ENCODE data around the gene TMEM129.
"Not testable (repeated sequence)": the region's sequence is repeated elsewhere in the genome, so short reads cannot be mapped to it uniquely, and the experiment has no call there.

TMEM129 gene

GRCh38 chr4:1685235-1686150 is 35.6 kb downstream of the TMEM129 start:
- no peak overlapping the region for H3K4me3 Mint-ChIP-seq

GRCh38 chr4:1684506-1685234 is 36.5 kb downstream of the TMEM129 start:
- no peaks in the 10 kb centered on the region for H3K9me3 Mint-ChIP-seq
- peaks cover 3% of the 10 kb centered on the region for H3K27me3 Mint-ChIP-seq
- peaks cover 8% of the 10 kb centered on the region for H3K36me3 Mint-ChIP-seq (ENCODE audit: low read depth)
- H3K4me3 Mint-ChIP-seq: peak overlapping the region; percentile 51
- H3K27ac Mint-ChIP-seq: no peak overlapping the region
- peaks cover 13% of the 10 kb centered on the region for H3K4me1 Mint-ChIP-seq (ENCODE audit: low read depth)

More at GRCh38 chr4:1685235-1686150, 35.6 kb downstream of the TMEM129 start:
- peaks cover 13% of the 10 kb centered on the region for H3K4me1 Mint-ChIP-seq (ENCODE audit: low read depth)
- no peaks in the 10 kb centered on the region for H3K9me3 Mint-ChIP-seq
- H3K27ac Mint-ChIP-seq: no peak overlapping the region
- peaks cover 3% of the 10 kb centered on the region for H3K27me3 Mint-ChIP-seq
- H3K36me3 Mint-ChIP-seq (ENCODE audit: low read depth): peaks cover 12% of the 10 kb centered on the region

GRCh38 chr4:1683736-1684505 is 37.2 kb downstream of the TMEM129 start, which contains the start of gene FAM53A:
Gene FAM53A, minus strand, starts transcription at chr4:1684313. Its CDS starts 15,572 bp downstream, at chr4:1668741.
- H3K27ac Mint-ChIP-seq: peak within 1 kb of the TSS; percentile 79
- H3K9me3 Mint-ChIP-seq: no peaks in the 10 kb centered on the region
- H3K27me3 Mint-ChIP-seq: peaks cover 3% of the 10 kb centered on the region
- H3K36me3 Mint-ChIP-seq (ENCODE audit: low read depth): peaks cover 2% of the 10 kb centered on the region
- peak within 1 kb of the TSS; percentile 82 for H3K4me3 Mint-ChIP-seq
- H3K4me1 Mint-ChIP-seq (ENCODE audit: low read depth): peaks cover 13% of the 10 kb centered on the region

- Mint-ChIP-seq H3K4me1 (ENCODE audit: low read depth) (peaks cover 13% of the 10 kb centered on the region), H3K9me3 (no peaks in the 10 kb centered on the region), H3K27ac (peak overlapping the region; percentile 79), H3K36me3 (ENCODE audit: low read depth) (no peaks in the 10 kb centered on the region), H3K4me3 (peak overlapping the region; percentile 82), H3K27me3 (peaks cover 3% of the 10 kb centered on the region)
Measured at GRCh38 chr4:1683261-1683735, 37.8 kb downstream of the TMEM129 start.

GRCh38 chr4:1682860-1683259 is 38.3 kb downstream of the TMEM129 start:
- no peaks in the 10 kb centered on the region for H3K9me3 Mint-ChIP-seq
- no peaks in the 10 kb centered on the region for H3K36me3 Mint-ChIP-seq (ENCODE audit: low read depth)
- peak overlapping the region; percentile 82 for H3K4me3 Mint-ChIP-seq
- H3K4me1 Mint-ChIP-seq (ENCODE audit: low read depth): peaks cover 13% of the 10 kb centered on the region
- peaks cover 3% of the 10 kb centered on the region for H3K27me3 Mint-ChIP-seq
- H3K27ac Mint-ChIP-seq: peak overlapping the region; percentile 79

GRCh38 chr4:1678244-1678643 is 42.9 kb downstream of the TMEM129 start:
- H3K27ac Mint-ChIP-seq: no peak overlapping the region
- H3K4me3 Mint-ChIP-seq: no peak overlapping the region
- H3K4me1 Mint-ChIP-seq (ENCODE audit: low read depth): peaks cover 9% of the 10 kb centered on the region
- no peaks in the 10 kb centered on the region for H3K36me3 Mint-ChIP-seq (ENCODE audit: low read depth)
- no peaks in the 10 kb centered on the region for H3K9me3 Mint-ChIP-seq
- H3K27me3 Mint-ChIP-seq: peaks cover 1% of the 10 kb centered on the region

- no peaks in the 10 kb centered on the region for H3K27me3 Mint-ChIP-seq
Measured at GRCh38 chr4:1676605-1677525, 44.3 kb downstream of the TMEM129 start.

GRCh38 chr4:1675802-1676137 is 45.4 kb downstream of the TMEM129 start:
- Mint-ChIP-seq H3K9me3 (no peaks in the 10 kb centered on the region), H3K36me3 (ENCODE audit: low read depth) (no peaks in the 10 kb centered on the region), H3K4me1 (ENCODE audit: low read depth) (no peaks in the 10 kb centered on the region), H3K4me3 (no peak overlapping the region), H3K27me3 (no peaks in the 10 kb centered on the region), H3K27ac (no peak overlapping the region)

More at GRCh38 chr4:1676605-1677525, 44.3 kb downstream of the TMEM129 start:
- Mint-ChIP-seq H3K36me3 (ENCODE audit: low read depth) (no peaks in the 10 kb centered on the region), H3K27ac (no peak overlapping the region), H3K9me3 (no peaks in the 10 kb centered on the region), H3K4me3 (no peak overlapping the region), H3K4me1 (ENCODE audit: low read depth) (no peaks in the 10 kb centered on the region)

- H3K4me1 Mint-ChIP-seq (ENCODE audit: low read depth): no peaks in the 10 kb centered on the region
Measured at GRCh38 chr4:1675136-1675801, 45.9 kb downstream of the TMEM129 start.

GRCh38 chr4:1674682-1675081 is 46.4 kb downstream of the TMEM129 start:
- H3K27me3 Mint-ChIP-seq: no peaks in the 10 kb centered on the region
- H3K4me3 Mint-ChIP-seq: no peak overlapping the region
- no peaks in the 10 kb centered on the region for H3K9me3 Mint-ChIP-seq
- no peaks in the 10 kb centered on the region for H3K4me1 Mint-ChIP-seq (ENCODE audit: low read depth)
- no peak overlapping the region for H3K27ac Mint-ChIP-seq
- no peaks in the 10 kb centered on the region for H3K36me3 Mint-ChIP-seq (ENCODE audit: low read depth)

More at GRCh38 chr4:1675136-1675801, 45.9 kb downstream of the TMEM129 start:
- H3K4me3 Mint-ChIP-seq: no peak overlapping the region
- no peaks in the 10 kb centered on the region for H3K27me3 Mint-ChIP-seq
- no peak overlapping the region for H3K27ac Mint-ChIP-seq
- no peaks in the 10 kb centered on the region for H3K9me3 Mint-ChIP-seq
- H3K36me3 Mint-ChIP-seq (ENCODE audit: low read depth): no peaks in the 10 kb centered on the region

- Mint-ChIP-seq H3K36me3 (ENCODE audit: low read depth) (no peaks in the 10 kb centered on the region), H3K9me3 (no peaks in the 10 kb centered on the region), H3K4me1 (ENCODE audit: low read depth) (no peaks in the 10 kb centered on the region), H3K27me3 (no peaks in the 10 kb centered on the region), H3K4me3 (no peak overlapping the region), H3K27ac (no peak overlapping the region)
Measured at GRCh38 chr4:1673671-1674070, 47.5 kb downstream of the TMEM129 start.

GRCh38 chr4:1671011-1671410 is 50.1 kb downstream of the TMEM129 start:
- not testable (repeated sequence) for H3K27ac Mint-ChIP-seq; H3K9me3 Mint-ChIP-seq; H3K4me1 Mint-ChIP-seq (ENCODE audit: low read depth); H3K36me3 Mint-ChIP-seq (ENCODE audit: low read depth); H3K4me3 Mint-ChIP-seq; H3K27me3 Mint-ChIP-seq

- no peaks in the 10 kb centered on the region for H3K4me1 Mint-ChIP-seq (ENCODE audit: low read depth)
- H3K27ac Mint-ChIP-seq: no peak overlapping the region
- no peaks in the 10 kb centered on the region for H3K27me3 Mint-ChIP-seq
- H3K9me3 Mint-ChIP-seq: no peaks in the 10 kb centered on the region
- H3K36me3 Mint-ChIP-seq (ENCODE audit: low read depth): no peaks in the 10 kb centered on the region
- no peak overlapping the region for H3K4me3 Mint-ChIP-seq
Measured at GRCh38 chr4:1670279-1670678, 50.8 kb downstream of the TMEM129 start.

All from stimulated activated naive CD8-positive, alpha-beta T cell treated with anti-CD3 and anti-CD28 coated beads, Interleukin-15, Interleukin-2, amounts not matched to agents 100 ng/mL and 50 ng/mL, for 24 hours (primary cell).